ENCODE measurements around the gene ODC1. TPM values are rescaled to one million over a fixed set of nuclear protein-coding genes. Genes with fewer than 3 reads are reported as not detected.
A peak's percentile ranks its signal among the peaks of the same experiment; 100 is the strongest.

ODC1 gene
- polyA plus RNA-seq, 1 of the 3 experiments (the other 2 are of a cell fraction): 253 TPM

- H3K4me3 ChIP-seq (ENCODE audit: low read depth in 2 of 2, low read length in 1 of 2): no peak overlapping the region
- H3F3A ChIP-seq (replicated peaks; ENCODE audit: insufficient read depth): no peaks in the 10 kb centered on the region
- no peaks in the 10 kb centered on the region for H3K79me2 ChIP-seq (ENCODE audit: insufficient read depth)
- H3K9me3 ChIP-seq: no peaks in the 10 kb centered on the region
- 96% methylated on average over 40 of the region's 40 CpGs for WGBS (ENCODE audit: low lambda C conversion rate)
- H3K27ac ChIP-seq (ENCODE audit: low read depth in 2 of 2, low read length in 1 of 2): no peak overlapping the region
- no peaks in the 10 kb centered on the region for H4K20me1 ChIP-seq (ENCODE audit: insufficient read depth)
- peak; percentile 31 for DNase-seq
- H3K9ac ChIP-seq: no peak overlapping the region
- no peaks in the 10 kb centered on the region for H3K27me3 ChIP-seq (ENCODE audit: insufficient read depth)
- TF ChIP-seq RAD21 (IDR thresholded peaks at IDR 0.05; ENCODE audit: low read length): no peak
- TF ChIP-seq RCOR1 (IDR thresholded peaks at IDR 0.05; ENCODE audit: low read length): no peak
- no peak for TF ChIP-seq SMC3 (IDR thresholded peaks at IDR 0.05; ENCODE audit: low read depth, low read length)
- no peak for TF ChIP-seq RFX5 (IDR thresholded peaks at IDR 0.05; ENCODE audit: low read length)
- no peak for TF ChIP-seq CTCF (IDR thresholded peaks at IDR 0.05)
- no peak for TF ChIP-seq TEAD4 (IDR thresholded peaks at IDR 0.05; ENCODE audit: borderline replicate concordance, insufficient read depth)
- TF ChIP-seq TAF1 (IDR thresholded peaks at IDR 0.05; ENCODE audit: borderline replicate concordance, low read depth, low read length): no peak
- TF ChIP-seq NFIC (IDR thresholded peaks at IDR 0.05; ENCODE audit: borderline replicate concordance): no peak
- TF ChIP-seq MXI1 (IDR thresholded peaks at IDR 0.05; ENCODE audit: low read depth, low read length): no peak
- no peak for TF ChIP-seq REST (IDR thresholded peaks at IDR 0.05; ENCODE audit: low read depth, low read length)
- TF ChIP-seq JUND (IDR thresholded peaks at IDR 0.05): no peak
- TF ChIP-seq ZBTB33 (IDR thresholded peaks at IDR 0.05; ENCODE audit: borderline replicate concordance, low read depth): no peak
- TF ChIP-seq POLR2AphosphoS5 (IDR thresholded peaks at IDR 0.05; ENCODE audit: low read depth, low read length): no peak
- no peak for TF ChIP-seq FOXJ3 (CRISPR knock-in tag; IDR thresholded peaks at IDR 0.05)
- TF ChIP-seq RXRA (IDR thresholded peaks at IDR 0.05; ENCODE audit: borderline replicate concordance, low read depth): no peak
- no peak for TF ChIP-seq GABPA (IDR thresholded peaks at IDR 0.05; ENCODE audit: low read depth)
- H3K4me2 ChIP-seq: no peak overlapping the region
- ChIA-PET CTCF (interaction anchor here (0.9 to 8.3 kb wide), 8 partner anchors 8 to 443 kb away, joined by 3 to 69 read pairs (median 10); no protein-coding TSS in a partner anchor), POLR2A (no interaction called here)
- peaks cover 0 to 16% of the 10 kb centered on the region in 2 experiments for H3K36me3 ChIP-seq (replicated peaks in 1 of 2; ENCODE audit: control insufficient read depth in 1 of 2, insufficient read depth in 2 of 2, low read length in 1 of 2)
- H2AFZ ChIP-seq (ENCODE audit: low read depth): no peak overlapping the region
- peaks cover 0 to 3% of the 10 kb centered on the region in 2 experiments; a peak in 1 of 4 replicates for H3K4me1 ChIP-seq (ENCODE audit: control insufficient read depth in 1 of 2, insufficient read depth in 2 of 2, low read depth in 1 of 2, low read length in 1 of 2)
- H3K9me2 ChIP-seq: no peaks in the 10 kb centered on the region
Measured at GRCh38 chr2:10426726-10427617, 21.2 kb downstream of the ODC1 start.
